Glomerular endothelial cell (primary cell): ENCODE data around the gene ACTN1. TPM values are rescaled to one million over a fixed set of nuclear protein-coding genes. Genes with fewer than 3 reads are reported as not detected.

Experiments used
- DNase-seq: peaks from one replicate; pipeline ENCODE4 v3.0.0-alpha.2; 2011; ENCODE audit warnings: low read depth, low spot score; ENCODE audit errors: extremely low read depth
- total RNA-seq: library from RNA; depleted of rRNA; stranded (reverse); fragments of >200 nt; gene quantifications from 2 replicates; pipeline ENCODE4 v1.2.3, GENCODE V29; 2015

The ACTN1 gene
- total RNA-seq, 1 donor from 2014 or later, result 671 TPM

GRCh38 chr14:68921049-68921448 is 58.1 kb downstream of the ACTN1 start:
- no peak for DNase-seq

DNA sequence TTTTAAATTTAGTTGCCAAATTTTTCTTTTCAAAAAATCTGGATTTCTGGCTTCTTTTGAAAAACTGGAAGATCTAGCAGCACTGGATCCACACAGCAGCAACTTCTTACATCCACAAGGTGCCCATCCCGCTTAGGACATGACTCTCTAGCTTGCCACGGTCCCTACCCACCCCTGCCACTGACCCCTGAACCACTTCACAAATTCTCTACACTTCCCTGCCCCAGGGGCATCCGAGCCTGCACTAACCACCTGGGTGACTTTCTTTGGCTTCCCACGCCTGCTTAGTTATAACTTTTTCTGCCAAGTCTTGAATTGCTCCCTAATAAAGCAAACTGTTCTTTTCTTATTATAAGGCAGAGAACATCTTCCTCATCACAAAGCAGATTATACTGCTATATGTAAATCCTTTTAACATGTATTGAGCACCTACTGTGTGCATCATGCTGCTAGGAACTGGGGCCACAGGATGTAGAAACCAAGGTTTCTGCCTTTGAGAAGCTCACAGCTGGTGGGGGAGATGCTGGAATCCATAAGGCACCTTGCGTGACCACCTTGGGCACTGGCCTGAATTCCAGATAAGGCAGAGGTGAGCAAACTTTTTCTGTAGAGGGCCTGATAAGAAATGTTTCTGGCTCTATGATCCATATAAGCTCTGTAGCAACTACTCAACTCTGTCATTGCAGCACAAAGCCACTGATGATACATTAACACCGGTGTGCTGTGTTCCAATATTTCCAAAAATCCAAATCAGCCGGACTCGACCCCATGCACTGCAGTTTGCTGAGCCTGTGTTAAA is 59.8 kb downstream of the ACTN1 start:
- DNase-seq, result no peak

DNA sequence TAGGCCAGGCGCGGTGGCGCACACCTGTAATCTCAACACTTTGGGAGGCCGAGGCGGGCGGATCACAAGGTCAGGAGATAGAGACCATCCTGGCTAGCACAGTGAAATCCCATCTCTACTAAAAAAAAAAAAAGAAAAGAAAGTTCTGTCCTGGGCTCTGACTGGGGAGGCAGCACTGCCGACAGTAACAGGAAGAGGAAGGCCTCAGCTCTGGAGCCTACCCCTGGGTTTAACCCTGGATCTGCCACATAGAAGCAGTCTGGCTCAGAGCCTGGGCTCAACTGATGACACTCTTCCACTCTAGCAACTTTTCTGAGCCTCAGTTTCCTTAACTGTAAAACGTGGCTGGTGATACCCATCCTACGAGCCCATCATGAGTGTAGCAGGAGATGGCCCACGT is 60.5 kb downstream of the ACTN1 start:
- DNase-seq, result no peak

DNA sequence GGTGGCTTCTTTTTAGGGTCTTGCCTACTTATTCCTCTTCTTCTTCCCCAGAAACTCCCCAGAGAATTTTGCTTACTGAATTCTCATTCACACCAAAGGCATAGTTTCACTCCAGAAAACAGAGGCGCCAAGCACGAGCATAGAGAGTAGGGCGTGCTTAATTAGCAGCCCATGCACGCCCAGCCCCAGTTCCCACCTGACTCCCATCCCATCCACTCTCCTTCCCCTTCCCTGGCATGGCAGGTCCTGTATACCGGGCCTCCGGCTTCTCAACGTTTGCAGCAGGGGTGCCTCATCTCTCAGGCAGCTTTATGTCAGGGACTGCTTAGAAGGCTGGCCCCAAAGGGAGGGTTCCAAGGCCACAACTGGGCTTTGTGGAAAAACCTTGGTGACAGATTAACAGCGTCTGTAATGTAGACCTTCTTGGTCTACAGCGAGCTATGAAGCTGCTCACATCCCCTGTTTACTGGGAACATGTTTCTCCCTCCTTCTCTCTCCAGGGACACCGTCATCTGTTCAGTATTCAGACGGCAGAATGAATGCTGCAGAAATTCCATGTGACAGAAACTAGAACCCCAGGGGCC is 62.7 kb downstream of the ACTN1 start:
- DNase-seq, result no peak

GRCh38 chr14:68913516-68913915 is 65.6 kb downstream of the ACTN1 start:
- DNase-seq, result no peak

GRCh38 chr14:68911594-68912227 is 67.4 kb downstream of the ACTN1 start:
- peak; percentile 57 for DNase-seq

GRCh38 chr14:68910540-68910939 is 68.6 kb downstream of the ACTN1 start:
- no peak for DNase-seq

- DNase-seq, result no peak
Measured at GRCh38 chr14:68908803-68909202, 70.3 kb downstream of the ACTN1 start.

DNA sequence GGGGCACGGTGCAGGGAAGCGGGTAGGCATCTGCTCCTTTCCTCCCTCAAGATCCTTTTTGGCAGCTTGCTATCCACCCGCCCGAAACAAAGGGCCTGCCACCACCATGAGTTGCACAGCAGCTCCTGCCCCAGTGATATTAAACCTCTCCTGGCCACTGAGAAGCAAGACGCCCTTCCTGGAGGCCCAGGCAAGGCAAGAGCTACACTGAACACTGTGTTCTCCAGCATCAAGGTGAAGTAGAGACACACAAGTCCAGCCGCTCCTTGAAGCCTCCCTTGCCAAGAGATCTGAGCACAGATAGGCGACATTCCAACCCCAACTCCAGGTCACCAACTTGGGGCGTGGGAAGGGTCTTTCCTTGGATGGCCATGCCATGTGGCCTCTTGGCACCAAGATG is 70.9 kb downstream of the ACTN1 start:
- DNase-seq, result no peak

GRCh38 chr14:68906439-68906838 is 72.7 kb downstream of the ACTN1 start:
- no peak for DNase-seq

DNA sequence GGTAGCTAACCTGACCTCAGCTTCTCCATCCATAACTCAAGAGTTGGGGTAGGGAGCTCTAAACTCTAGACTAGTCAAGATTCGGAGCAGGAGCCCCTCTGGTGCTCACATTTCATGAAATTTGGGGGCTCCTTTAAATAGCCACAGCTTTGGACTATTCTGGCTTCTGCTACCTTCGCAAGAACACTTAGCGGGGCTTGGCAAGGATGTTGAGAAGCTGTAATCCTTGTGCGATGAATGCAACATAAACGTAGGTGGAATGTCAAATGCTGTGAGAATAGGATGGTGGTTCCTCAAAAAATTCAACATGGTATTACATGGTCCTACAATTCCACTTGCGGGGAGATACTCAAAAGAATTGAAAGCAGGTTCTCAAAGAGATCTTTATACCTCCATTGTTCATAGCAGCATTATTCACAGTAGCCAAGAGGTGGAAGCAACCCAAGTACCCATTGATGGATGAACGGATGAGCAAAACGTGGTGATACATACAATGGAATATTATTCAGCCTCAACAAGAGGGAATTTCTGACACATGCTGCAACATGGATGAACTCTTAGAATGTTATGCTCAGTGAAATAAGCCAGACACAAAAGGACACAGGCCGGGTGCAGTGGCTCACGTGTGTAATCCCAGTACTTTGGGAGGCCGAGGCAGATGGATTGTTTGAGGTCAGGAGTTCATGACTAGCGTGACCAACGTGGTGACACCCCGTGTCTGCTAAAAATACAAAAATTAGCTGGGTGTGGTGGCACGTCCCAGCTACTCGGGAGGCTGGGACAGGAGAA is 73.8 kb downstream of the ACTN1 start:
- DNase-seq, result no peak

DNA sequence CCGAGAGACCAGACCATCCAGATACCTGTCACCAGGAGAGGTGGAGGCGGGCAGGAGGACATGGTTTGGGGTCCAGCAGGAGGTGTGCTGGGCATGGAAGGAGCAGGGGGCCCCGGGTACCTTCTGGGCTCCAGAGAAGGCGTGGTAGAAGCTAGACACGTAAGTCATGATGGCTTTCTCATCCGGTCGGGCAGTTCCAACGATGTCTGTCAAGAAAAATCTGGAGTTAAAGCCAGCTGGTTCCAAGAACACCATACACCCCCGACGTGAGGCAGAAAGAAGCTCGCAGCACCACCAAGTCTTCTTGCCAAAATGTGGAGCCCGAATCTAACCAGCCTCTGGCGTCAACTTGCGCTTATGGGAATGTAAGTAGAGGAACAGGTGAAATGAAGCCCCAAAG is 76.7 kb downstream of the ACTN1 start:
- no peak for DNase-seq

DNA sequence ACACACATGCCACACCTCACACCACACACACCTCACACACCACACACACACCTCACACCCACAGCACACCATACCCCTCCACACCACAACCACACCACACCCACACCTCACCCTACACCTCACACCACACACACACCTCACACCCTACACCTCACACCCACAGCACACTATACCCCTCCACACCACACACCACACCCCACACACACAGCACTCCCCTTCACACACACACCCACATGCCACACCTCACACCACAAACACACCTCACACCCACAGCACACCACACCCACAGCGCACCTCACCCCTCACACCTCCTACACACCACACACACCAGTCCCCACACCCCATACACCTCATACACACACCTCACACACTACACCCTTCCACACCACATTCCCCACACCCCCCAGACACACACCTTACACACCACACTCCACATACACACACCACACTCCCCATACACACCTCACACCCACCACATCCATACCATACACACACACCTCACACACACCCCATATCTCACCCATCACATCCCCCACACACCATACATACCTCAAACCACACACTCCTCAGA is 80.0 kb downstream of the ACTN1 start:
- no peak for DNase-seq

- DNase-seq, result no peak
Measured at GRCh38 chr14:68898248-68899032, 80.7 kb downstream of the ACTN1 start.

DNA sequence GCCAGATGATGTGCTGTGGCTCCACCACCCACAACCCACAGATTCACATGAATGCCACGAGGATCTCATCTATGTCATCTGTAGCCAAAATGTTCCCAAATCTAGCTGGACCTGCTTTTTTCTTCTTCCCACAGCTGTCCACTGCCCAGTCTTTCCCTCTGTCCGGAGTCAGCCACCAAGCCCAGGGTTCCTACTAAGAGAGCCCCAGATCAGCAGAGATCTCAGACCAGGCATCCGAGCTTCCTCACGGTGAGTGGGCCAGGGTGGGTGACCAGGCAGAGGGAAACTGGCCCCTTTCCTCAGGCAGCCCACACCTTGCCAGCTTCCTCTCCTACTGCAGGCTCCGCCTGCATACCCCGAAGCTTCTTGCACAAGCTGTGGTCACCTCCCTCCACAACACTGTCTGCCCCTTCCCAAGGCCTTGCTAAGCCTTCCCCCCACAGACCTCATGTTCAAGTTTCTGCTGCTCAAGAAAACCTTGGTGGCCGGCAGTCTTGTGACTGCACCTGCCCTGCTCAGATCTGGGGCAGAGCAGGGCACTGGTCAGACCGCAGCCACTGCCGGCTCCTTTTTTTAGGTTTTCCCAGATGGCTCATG is 81.4 kb downstream of the ACTN1 start:
- DNase-seq, result no peak

GRCh38 chr14:68896132-68896531 is 83.0 kb downstream of the ACTN1 start:
- no peak for DNase-seq

DNA sequence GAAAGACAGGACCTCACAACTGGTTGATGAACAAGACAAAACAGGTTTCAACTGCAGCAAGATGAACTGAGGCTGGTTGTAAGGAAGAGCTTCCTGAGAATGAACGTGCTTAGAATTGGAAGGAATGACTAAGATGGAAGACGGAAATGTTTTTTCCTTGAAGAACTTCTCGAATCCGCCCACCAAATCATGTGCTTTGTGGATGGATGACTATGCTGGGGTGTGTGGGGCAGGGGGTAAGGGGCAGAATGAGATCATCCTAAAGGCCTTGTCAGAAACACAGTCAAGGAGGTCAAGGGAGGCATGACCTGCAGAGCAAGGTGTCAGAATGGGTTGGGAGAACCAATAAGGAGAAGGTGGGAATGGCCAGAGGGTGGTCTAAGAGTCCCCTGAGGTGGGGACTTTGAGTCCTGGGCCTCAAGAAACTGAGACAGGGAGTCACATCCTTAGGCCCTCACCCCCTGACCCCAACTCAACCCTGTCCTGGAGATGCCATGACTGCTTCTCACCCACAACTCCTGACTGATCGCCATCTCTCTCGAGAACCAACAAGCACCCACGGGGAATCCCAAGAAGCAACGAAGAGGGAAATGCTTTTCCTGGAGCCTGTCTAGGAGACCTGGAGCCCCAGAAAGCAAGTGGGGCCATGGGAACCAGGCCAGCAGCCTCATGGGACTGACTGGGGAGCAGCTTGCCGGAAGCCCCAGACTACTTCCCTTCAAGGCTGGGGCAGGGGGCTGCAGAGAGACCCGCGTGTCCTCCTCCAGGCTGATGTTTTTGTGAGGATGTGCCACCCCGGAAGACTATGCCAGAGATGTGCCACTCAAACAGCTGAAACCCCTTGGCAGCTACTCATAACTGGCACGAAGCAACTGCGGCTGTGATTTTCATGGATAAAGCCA is 84.0 kb downstream of the ACTN1 start:
- DNase-seq, result peak; percentile 57

DNA sequence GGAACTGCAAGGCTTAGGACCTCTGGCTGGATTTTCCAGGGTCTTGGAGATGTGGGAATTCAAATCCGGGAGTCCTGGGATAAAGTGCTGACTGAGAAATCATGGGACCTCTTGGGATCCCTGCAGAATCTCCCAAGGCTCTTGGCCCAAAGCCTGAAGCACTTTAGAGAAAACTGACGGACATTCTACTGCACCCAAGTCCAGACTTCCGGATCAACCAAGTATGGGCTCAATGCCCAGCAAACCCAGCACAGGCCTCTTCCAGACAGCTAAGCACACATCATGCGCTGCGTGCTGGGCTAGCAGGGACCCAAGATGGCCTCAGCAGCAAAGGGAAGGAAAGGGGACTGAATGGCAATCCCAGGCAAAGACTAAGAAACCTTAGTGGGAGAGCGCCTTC is 85.0 kb downstream of the ACTN1 start:
- DNase-seq, result no peak

DNA sequence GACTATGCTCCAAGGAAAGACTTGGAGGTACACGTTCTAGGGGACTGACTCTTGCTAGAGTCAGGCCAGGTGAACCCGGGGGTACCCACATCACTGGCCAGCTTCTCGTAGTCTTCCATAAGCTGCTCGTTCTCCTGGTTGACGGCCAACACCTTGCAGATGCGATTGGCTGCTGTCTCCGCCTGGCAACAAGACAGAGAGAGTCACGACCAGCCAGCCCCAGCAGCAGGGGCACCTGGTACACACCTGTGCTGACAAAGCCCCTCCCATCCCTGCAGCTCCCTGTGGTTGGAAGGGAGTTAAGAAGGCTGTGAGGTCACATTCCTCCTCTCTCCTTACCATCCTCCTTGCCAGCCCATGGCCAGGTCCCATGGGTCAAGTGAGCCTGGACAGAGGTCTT is 85.5 kb downstream of the ACTN1 start:
- no peak for DNase-seq
